Naive thymus-derived CD4-positive, alpha-beta T cell (primary cell): ENCODE measurements around the gene ELP4. TPM values are rescaled to one million over a fixed set of nuclear protein-coding genes. Genes with fewer than 3 reads are reported as not detected.

ENCODE experiments used
- ATAC-seq: fragments of 150-1000 bp; cut with Tn5 transposase; 2 replicates; pipeline ENCODE4 v1.10.0; 2021; ENCODE audit warnings: mild to moderate bottlenecking, moderate library complexity
- CTCF ChIA-PET: fragments of 350-600 bp; sonication (Branson Sonifier 250); formaldehyde crosslinking; loops from one replicate; lab custom pipeline; 2021; ENCODE audit warnings: antibody characterized with exemption; lab: Charles Lee
- POLR2A ChIA-PET: fragments of 350-600 bp; sonication (Branson Sonifier 250); formaldehyde crosslinking; loops from one replicate; lab custom pipeline; 2021; ENCODE audit warnings: antibody characterized with exemption, inconsistent platforms; lab: Charles Lee
- DNase-seq, 9 donors: peaks; one replicate each; pipeline versions ENCODE4 v3.0.0 to v3.0.0-alpha.2; 2020 to 2022; ENCODE audit warnings: mixed read lengths in 1 of 9
- H3K27ac ChIP-seq: one replicate; pipeline ENCODE4 v1.7.0; 2013; ENCODE audit warnings: mild to moderate bottlenecking, low read depth, low read length, moderate library complexity
- H3K27me3 ChIP-seq, 2 donors: one replicate each; pipeline ENCODE4 v1.7.0; 2013; ENCODE audit warnings: low read length in 2 of 2, mild to moderate bottlenecking in 2 of 2, moderate library complexity in 2 of 2; ENCODE audit not compliant: control insufficient read depth in 2 of 2, insufficient read depth in 2 of 2
- H3K36me3 ChIP-seq, 3 experiments: 1 replicate in 2 of 3; 2 replicates in 1 of 3; pipeline ENCODE4 v1.7.0; 2013; ENCODE audit warnings: low read length in 3 of 3, mild to moderate bottlenecking in 3 of 3, moderate library complexity in 1 of 3; ENCODE audit not compliant: insufficient read depth in 3 of 3, control insufficient read depth in 2 of 3
- H3K4me1 ChIP-seq, 2 donors: one replicate each; pipeline ENCODE4 v1.7.0; 2013; ENCODE audit warnings: low read length in 2 of 2, mild to moderate bottlenecking in 2 of 2, moderate library complexity in 1 of 2; ENCODE audit not compliant: control insufficient read depth in 2 of 2, insufficient read depth in 2 of 2
- H3K4me3 ChIP-seq: 2 replicates; pipeline ENCODE4 v1.7.0; 2013; ENCODE audit warnings: mild to moderate bottlenecking, low read length
- H3K9me3 ChIP-seq, 3 experiments: 1 replicate in 2 of 3; 2 replicates in 1 of 3; pipeline ENCODE4 v1.7.0; 2013; ENCODE audit warnings: low read length in 3 of 3; ENCODE audit not compliant: control insufficient read depth in 2 of 3
- H3K27ac Mint-ChIP-seq, 9 donors: one replicate each; pipeline ENCODE4 v1.8.0; 2020 to 2022; ENCODE audit warnings: mixed read lengths in 9 of 9, mild to moderate bottlenecking in 8 of 9, moderate library complexity in 5 of 9, inconsistent platforms in 2 of 9
- H3K27me3 Mint-ChIP-seq, 5 donors: one replicate each; pipeline ENCODE4 v1.8.0; 2021 to 2022; ENCODE audit warnings: mixed read lengths in 5 of 5, mild to moderate bottlenecking in 1 of 5
- H3K36me3 Mint-ChIP-seq, 5 donors: one replicate each; pipeline ENCODE4 v1.8.0; 2020 to 2022; ENCODE audit warnings: mixed read lengths in 5 of 5, mild to moderate bottlenecking in 3 of 5, inconsistent platforms in 1 of 5
- H3K4me1 Mint-ChIP-seq, 7 donors: one replicate each; pipeline ENCODE4 v1.8.0; 2020 to 2022; ENCODE audit warnings: mixed read lengths in 7 of 7, mild to moderate bottlenecking in 3 of 7, inconsistent platforms in 1 of 7
- H3K4me3 Mint-ChIP-seq, 10 donors: one replicate each; pipeline ENCODE4 v1.8.0; 2020 to 2022; ENCODE audit warnings: mild to moderate bottlenecking in 10 of 10, mixed read lengths in 10 of 10, moderate library complexity in 6 of 10, inconsistent platforms in 2 of 10
- H3K9me3 Mint-ChIP-seq, 11 donors: one replicate each; pipeline ENCODE4 v1.8.0; 2020 to 2022; ENCODE audit warnings: mixed read lengths in 11 of 11, mild to moderate bottlenecking in 4 of 11, inconsistent platforms in 1 of 11, moderate library complexity in 1 of 11
- intact Hi-C, 2 donors: fragments of 100-400 bp; cut with micrococcal nuclease; formaldehyde crosslinking; loops; one replicate each; pipeline ENCODE4 v1.15.1; 2023
- polyA plus RNA-seq, 2 donors: library from polyadenylated mRNA; unstranded; fragments of 300-500 nt; fragmentation: Illumina TruSeq; gene quantifications; one replicate each; pipeline ENCODE4 v1.2.3, GENCODE V29; 2021
- total RNA-seq, 6 experiments: library from RNA in 5 of 6; stranded (reverse) in 5 of 6; gene quantifications; 1 replicate in 5 of 6; 2 replicates in 1 of 6; pipeline ENCODE4 v1.2.3 and lab custom pipeline; 2021 to 2026

Gene ELP4
- total and polyA plus RNA-seq, 7 experiments from 2014 or later = 16.8 to 23.5 (median 21.2) TPM

DNA sequence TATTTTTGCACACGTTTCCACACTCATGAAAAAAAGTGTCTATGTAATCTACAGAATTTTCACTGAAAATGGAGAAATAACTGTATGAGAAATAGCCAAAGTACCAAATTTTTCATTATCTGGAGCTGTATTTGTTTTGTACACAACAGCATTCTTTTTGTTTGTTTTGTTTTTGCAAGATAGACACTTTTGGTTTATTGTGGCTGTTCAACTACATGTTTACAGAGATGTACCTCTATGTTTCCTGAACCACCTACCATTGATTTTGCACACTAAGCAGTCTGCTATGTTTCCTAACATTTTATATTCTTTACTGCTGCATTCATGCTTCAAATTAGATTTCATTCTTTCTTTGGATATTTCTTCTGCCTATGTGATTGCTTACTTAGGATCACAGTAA is 116.3 kb downstream of the ELP4 start:
- H3K36me3 ChIP-seq = no peaks in the 10 kb centered on the region
- Mint-ChIP-seq H3K4me1 (no peaks in the 10 kb centered on the region), H3K27ac (no peak overlapping the region), H3K9me3 (no peaks in the 10 kb centered on the region), H3K27me3 (no peaks in the 10 kb centered on the region), H3K4me3 (no peak overlapping the region), H3K36me3 (peaks cover 0 to 12% (median 7%) of the 10 kb centered on the region in 5 donors)
- ATAC-seq (no peak), DNase-seq (no peak)
- H3K27ac ChIP-seq = no peak overlapping the region
- ChIA-PET CTCF (no interaction called here), POLR2A (no interaction called here)
- no peaks in the 10 kb centered on the region for H3K9me3 ChIP-seq
- intact Hi-C loops = loop anchor here in 1 of 2 donors (10.0 kb wide), 1 partner anchor 381 kb away; no protein-coding TSS in a partner anchor
- H3K4me3 ChIP-seq = no peak overlapping the region
- no peaks in the 10 kb centered on the region for H3K27me3 ChIP-seq
- H3K4me1 ChIP-seq = no peaks in the 10 kb centered on the region

- no peaks in the 10 kb centered on the region for H3K36me3 ChIP-seq
- H3K27ac ChIP-seq = no peak overlapping the region
- Mint-ChIP-seq H3K36me3 (peaks cover 0 to 24% (median 13%) of the 10 kb centered on the region in 5 donors), H3K27me3 (no peaks in the 10 kb centered on the region), H3K27ac (no peak overlapping the region), H3K4me3 (no peak overlapping the region), H3K4me1 (no peaks in the 10 kb centered on the region), H3K9me3 (no peaks in the 10 kb centered on the region)
- no peak for ATAC-seq
- no peak for DNase-seq
- intact Hi-C loops = loop anchor here in 1 of 2 donors (10.0 kb wide), 1 partner anchor 383 kb away; no protein-coding TSS in a partner anchor
- no peak overlapping the region for H3K4me3 ChIP-seq
- H3K27me3 ChIP-seq = no peaks in the 10 kb centered on the region
- H3K9me3 ChIP-seq = no peaks in the 10 kb centered on the region
- no peaks in the 10 kb centered on the region for H3K4me1 ChIP-seq
- POLR2A ChIA-PET = no interaction called here
- CTCF ChIA-PET = no interaction called here
These were observed 118.5 kb downstream of the ELP4 start for GRCh38 chr11:31628111-31628510.

GRCh38 chr11:31636983-31637382 is 127.4 kb downstream of the ELP4 start:
- ChIA-PET POLR2A (no interaction called here), CTCF (no interaction called here)
- peaks cover 0 to 3% (median 0%) of the 10 kb centered on the region in 7 donors for H3K4me1 Mint-ChIP-seq
- H3K9me3 Mint-ChIP-seq = no peaks in the 10 kb centered on the region
- H3K36me3 Mint-ChIP-seq = peaks cover 0 to 35% (median 9%) of the 10 kb centered on the region in 5 donors
- H3K9me3 ChIP-seq = no peaks in the 10 kb centered on the region
- no peak overlapping the region for H3K27ac ChIP-seq
- H3K4me3 ChIP-seq = no peak overlapping the region
- ATAC-seq (no peak), DNase-seq (no peak)
- no peak overlapping the region for H3K27ac Mint-ChIP-seq
- no peaks in the 10 kb centered on the region for H3K27me3 ChIP-seq
- no peaks in the 10 kb centered on the region for H3K4me1 ChIP-seq
- H3K4me3 Mint-ChIP-seq = no peak overlapping the region
- intact Hi-C loops = no loop called here
- H3K36me3 ChIP-seq = peaks cover 0 to 3% (median 0%) of the 10 kb centered on the region in 3 experiments
- no peaks in the 10 kb centered on the region for H3K27me3 Mint-ChIP-seq

- H3K36me3 ChIP-seq = no peaks in the 10 kb centered on the region
- H3K4me1 Mint-ChIP-seq = peaks cover 0 to 3% (median 0%) of the 10 kb centered on the region in 7 donors
- H3K4me3 ChIP-seq = no peak overlapping the region
- H3K27me3 ChIP-seq = no peaks in the 10 kb centered on the region
- H3K9me3 Mint-ChIP-seq = no peaks in the 10 kb centered on the region
- no peaks in the 10 kb centered on the region for H3K27me3 Mint-ChIP-seq
- POLR2A ChIA-PET = no interaction called here
- no peak for DNase-seq
- H3K27ac Mint-ChIP-seq = no peak overlapping the region
- no peak for ATAC-seq
- peaks cover 0 to 16% (median 3%) of the 10 kb centered on the region in 5 donors for H3K36me3 Mint-ChIP-seq
- no peaks in the 10 kb centered on the region for H3K4me1 ChIP-seq
- H3K4me3 Mint-ChIP-seq = no peak overlapping the region
- CTCF ChIA-PET = no interaction called here
- no peak overlapping the region for H3K27ac ChIP-seq
- H3K9me3 ChIP-seq = no peaks in the 10 kb centered on the region
- intact Hi-C loops = loop anchor here in 1 of 2 donors (5.0 kb wide), 1 partner anchor 317 kb away; no protein-coding TSS in a partner anchor
These were observed 131.0 kb downstream of the ELP4 start for GRCh38 chr11:31640611-31641010.

DNA sequence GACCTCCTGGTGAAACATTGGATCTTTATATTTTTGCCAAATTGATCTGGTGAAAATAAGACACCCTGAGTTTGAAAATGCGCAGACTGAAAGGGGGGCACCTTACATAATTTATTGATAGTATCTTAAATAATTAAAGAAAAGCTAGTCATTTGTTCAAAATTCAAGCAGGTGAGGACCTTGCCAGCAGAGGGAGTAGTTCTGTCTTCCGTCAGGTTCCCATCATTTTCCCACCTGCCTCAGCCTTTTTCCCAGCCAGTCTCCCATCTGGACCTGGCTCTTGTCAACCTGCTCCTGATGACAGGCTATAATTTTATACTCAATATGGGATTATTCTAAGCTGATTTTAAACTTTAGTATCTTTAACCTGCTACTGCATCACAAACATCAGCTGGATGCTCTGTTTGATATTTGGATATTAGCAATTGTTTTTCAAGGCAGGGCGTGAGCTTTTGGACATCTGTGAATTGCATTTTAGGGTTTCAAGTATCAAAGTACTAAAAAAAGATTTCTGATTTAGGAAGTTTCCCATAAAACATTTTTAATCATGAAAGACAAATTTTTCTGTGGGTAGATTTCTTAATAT is 132.0 kb downstream of the ELP4 start:
- CTCF ChIA-PET = interaction anchor here (0.5 to 0.7 kb wide), 2 partner anchors 205 to 524 kb away, joined by 3 read pairs; no protein-coding TSS in a partner anchor
- no peak for DNase-seq
- H3K36me3 Mint-ChIP-seq = peaks cover 0 to 12% (median 3%) of the 10 kb centered on the region in 5 donors

GRCh38 chr11:31643857-31644256 is 134.3 kb downstream of the ELP4 start:
- H3K27ac ChIP-seq = no peak overlapping the region
- Mint-ChIP-seq H3K27me3 (no peaks in the 10 kb centered on the region), H3K36me3 (peaks cover 0 to 19% (median 3%) of the 10 kb centered on the region in 5 donors), H3K27ac (no peak overlapping the region), H3K4me3 (no peak overlapping the region), H3K4me1 (no peaks in the 10 kb centered on the region), H3K9me3 (no peaks in the 10 kb centered on the region)
- ATAC-seq = no peak
- no peak for DNase-seq
- no peaks in the 10 kb centered on the region for H3K27me3 ChIP-seq
- H3K9me3 ChIP-seq = no peaks in the 10 kb centered on the region
- H3K4me1 ChIP-seq = no peaks in the 10 kb centered on the region
- ChIA-PET CTCF (no interaction called here), POLR2A (no interaction called here)
- intact Hi-C loops = loop anchor here in 1 of 2 donors (5.0 kb wide), 1 partner anchor 313 kb away; no protein-coding TSS in a partner anchor
- H3K36me3 ChIP-seq = no peaks in the 10 kb centered on the region
- H3K4me3 ChIP-seq = no peak overlapping the region

More for the DNA sequence above, 132.0 kb downstream of the ELP4 start:
- Mint-ChIP-seq H3K9me3 (no peaks in the 10 kb centered on the region), H3K27ac (no peak overlapping the region), H3K4me1 (peaks cover 0 to 3% (median 0%) of the 10 kb centered on the region in 7 donors), H3K27me3 (no peaks in the 10 kb centered on the region), H3K4me3 (no peak overlapping the region)
- H3K36me3 ChIP-seq = no peaks in the 10 kb centered on the region
- intact Hi-C loops = loop anchor here in 1 of 2 donors (5.0 kb wide), 1 partner anchor 316 kb away; no protein-coding TSS in a partner anchor
- H3K27me3 ChIP-seq = no peaks in the 10 kb centered on the region
- no peak overlapping the region for H3K27ac ChIP-seq
- ATAC-seq = no peak
- H3K4me3 ChIP-seq = no peak overlapping the region
- no peaks in the 10 kb centered on the region for H3K9me3 ChIP-seq
- POLR2A ChIA-PET = no interaction called here
- H3K4me1 ChIP-seq = no peaks in the 10 kb centered on the region

- Mint-ChIP-seq H3K9me3 (no peaks in the 10 kb centered on the region), H3K4me3 (no peak overlapping the region), H3K27ac (peak overlapping the region in 1 of 9 donors; percentile 36), H3K36me3 (peaks cover 0 to 28% (median 12%) of the 10 kb centered on the region in 5 donors), H3K27me3 (no peaks in the 10 kb centered on the region), H3K4me1 (no peaks in the 10 kb centered on the region)
- no peaks in the 10 kb centered on the region for H3K27me3 ChIP-seq
- peaks cover 0 to 6% (median 0%) of the 10 kb centered on the region in 3 experiments for H3K36me3 ChIP-seq
- H3K27ac ChIP-seq = no peak overlapping the region
- H3K9me3 ChIP-seq = no peaks in the 10 kb centered on the region
- ATAC-seq (no peak), DNase-seq (no peak)
- no peak overlapping the region for H3K4me3 ChIP-seq
- intact Hi-C loops = no loop called here
- POLR2A ChIA-PET = no interaction called here
- CTCF ChIA-PET = no interaction called here
- no peaks in the 10 kb centered on the region for H3K4me1 ChIP-seq
These were observed 136.2 kb downstream of the ELP4 start for GRCh38 chr11:31645747-31646146.
